ENCODE data around the gene CARD14.
"Not testable (repeated sequence)": the region's sequence is repeated elsewhere in the genome, so short reads cannot be mapped to it uniquely, and the experiment has no call there.

The CARD14 gene

GRCh38 chr17:80187090-80187489 lies 17.3 kb downstream of the CARD14 start:
- DNase-seq = no peak

- no peak for DNase-seq
Observed at GRCh38 chr17:80187515-80187941, 17.7 kb downstream of the CARD14 start.

GRCh38 chr17:80189611-80190010 lies 19.8 kb downstream of the CARD14 start:
- no peak for DNase-seq

GRCh38 chr17:80190716-80191115 lies 20.9 kb downstream of the CARD14 start:
- no peak for DNase-seq

- no peak for DNase-seq
Observed at GRCh38 chr17:80191192-80191591, 21.4 kb downstream of the CARD14 start.

- DNase-seq = no peak
Observed at GRCh38 chr17:80191865-80192661, 22.2 kb downstream of the CARD14 start.

GRCh38 chr17:80195141-80195540 lies 25.3 kb downstream of the CARD14 start:
- no peak for DNase-seq

- no peak for DNase-seq
Observed at GRCh38 chr17:80195671-80196529, 26.1 kb downstream of the CARD14 start.

- DNase-seq = no peak
Observed at GRCh38 chr17:80196652-80197051, 26.8 kb downstream of the CARD14 start.

- DNase-seq = no peak
Observed at GRCh38 chr17:80198144-80198661, 28.4 kb downstream of the CARD14 start.

- not testable (repeated sequence) for DNase-seq
Observed at GRCh38 chr17:80199295-80199694, 29.5 kb downstream of the CARD14 start.

- no peak for DNase-seq
Observed at GRCh38 chr17:80201446-80201845, 31.6 kb downstream of the CARD14 start.

- DNase-seq = no peak
Observed at GRCh38 chr17:80202197-80202596, 32.4 kb downstream of the CARD14 start.

- DNase-seq = no peak
Observed at GRCh38 chr17:80203471-80203963, 33.7 kb downstream of the CARD14 start.

GRCh38 chr17:80204626-80205468 lies 35.0 kb downstream of the CARD14 start:
- no peak for DNase-seq

GRCh38 chr17:80205811-80206210 lies 36.0 kb downstream of the CARD14 start:
- DNase-seq = no peak

- DNase-seq = no peak
Observed at GRCh38 chr17:80208050-80208449, 38.2 kb downstream of the CARD14 start.

GRCh38 chr17:80209765-80210164 lies 39.9 kb downstream of the CARD14 start:
- no peak for DNase-seq

GRCh38 chr17:80210348-80211108 lies 40.7 kb downstream of the CARD14 start:
- DNase-seq = no peak

- DNase-seq = no peak
Observed at GRCh38 chr17:80212109-80212508, 42.3 kb downstream of the CARD14 start.

GRCh38 chr17:80212511-80212910 lies 42.7 kb downstream of the CARD14 start:
- no peak for DNase-seq

Data from DMS79 (cell line).